Urinary bladder (tissue), 4 donors: ENCODE measurements around the gene GSE1. TPM values are rescaled to one million over a fixed set of nuclear protein-coding genes. Genes with fewer than 3 reads are reported as not detected.

ENCODE experiments used
- DNase-seq: peaks from one replicate; pipeline ENCODE4 v3.0.0-alpha.2; 2015; ENCODE audit errors: extremely low spot score
- H3K27ac ChIP-seq: one replicate; pipeline ENCODE4 v1.5.1; 2013; ENCODE audit warnings: low read depth, mild to moderate bottlenecking, moderate library complexity
- H3K36me3 ChIP-seq: one replicate; pipeline ENCODE4 v1.6.1; 2013; ENCODE audit warnings: mild to moderate bottlenecking, moderate library complexity; ENCODE audit not compliant: insufficient read depth
- H3K4me1 ChIP-seq: one replicate; pipeline ENCODE4 v1.6.1; 2013; ENCODE audit warnings: mild to moderate bottlenecking, moderate library complexity; ENCODE audit not compliant: insufficient read depth
- H3K4me3 ChIP-seq: one replicate; pipeline ENCODE4 v1.5.1; 2013; ENCODE audit warnings: low read depth, low read length
- WGBS: extraction: QIAGEN DNeasy Blood & Tissue Kit; methylation state at CpG from one replicate; pipeline ENCODE4 v1.1.7; 2013; 5-methylcytosine and 5-hydroxymethylcytosine counted together
- polyA plus RNA-seq: library from polyadenylated mRNA; stranded (reverse); fragments of 200-250 nt; gene quantifications from one replicate; pipeline ENCODE4 v1.2.3, GENCODE V29; 2013
- total RNA-seq: library from RNA; depleted of rRNA; stranded (reverse); fragments of >200 nt; gene quantifications from one replicate; pipeline ENCODE4 v1.2.3, GENCODE V29; 2014
- donor health status: healthy with polysubstance abuse.
- donor health status: healthy.

Gene GSE1
- total and polyA plus RNA-seq, 2 donors = 29.7 to 33.4 TPM

DNA sequence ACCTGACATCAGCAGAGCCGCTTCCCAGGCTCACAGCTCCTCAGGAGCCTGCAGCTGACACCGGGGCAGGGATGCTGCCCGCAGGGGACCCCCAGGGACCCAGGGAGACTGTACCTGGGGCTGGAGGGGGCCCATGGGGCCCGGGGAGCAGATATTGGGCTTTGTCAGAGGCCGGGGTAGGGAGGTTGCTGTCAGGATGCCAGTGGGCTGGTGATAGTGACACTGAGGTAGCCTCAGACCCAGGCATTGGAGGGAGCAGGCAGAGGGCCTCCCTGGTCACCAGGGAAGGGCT lies 15.1 kb downstream of the GSE1 start:
- Histone ChIP-seq H3K36me3 (no peaks in the 10 kb centered on the region), H3K4me3 (no peak overlapping the region), H3K4me1 (no peaks in the 10 kb centered on the region), H3K27ac (no peak overlapping the region)
- DNase-seq = no peak
- 67% methylated on average over 5 of the region's 5 CpGs for WGBS

DNA sequence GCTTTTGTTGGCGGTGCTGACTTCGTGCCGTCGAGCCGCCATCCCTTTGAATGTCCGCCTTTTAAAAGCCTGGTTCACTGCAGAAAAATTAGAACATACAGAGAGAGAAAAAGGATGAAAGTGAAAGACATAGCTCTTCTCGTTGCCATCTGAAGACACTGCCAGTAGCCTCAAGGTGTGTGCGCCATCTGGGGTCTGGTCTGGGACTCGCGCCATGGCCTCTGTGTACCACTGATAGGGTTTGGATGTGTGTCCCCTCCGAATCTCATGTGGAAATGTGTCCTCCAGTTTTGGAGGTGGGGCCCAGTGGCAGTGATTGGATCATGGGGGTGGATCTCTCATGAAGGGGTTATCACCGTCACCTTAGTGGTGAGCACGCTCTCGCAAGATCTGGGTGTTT lies 15.5 kb downstream of the GSE1 start:
- 96% methylated on average over 14 of the region's 14 CpGs for WGBS
- H3K4me1 ChIP-seq = no peaks in the 10 kb centered on the region
- H3K27ac ChIP-seq = no peak overlapping the region
- no peak overlapping the region for H3K4me3 ChIP-seq
- no peaks in the 10 kb centered on the region for H3K36me3 ChIP-seq
- DNase-seq = no peak

- no peak for DNase-seq
- no peaks in the 10 kb centered on the region for H3K4me1 ChIP-seq
- H3K4me3 ChIP-seq = no peak overlapping the region
- no peak overlapping the region for H3K27ac ChIP-seq
- H3K36me3 ChIP-seq = no peaks in the 10 kb centered on the region
- 96% methylated on average over 10 of the region's 10 CpGs for WGBS
Measured at GRCh38 chr16:85629326-85629725, 16.2 kb downstream of the GSE1 start.

- no peaks in the 10 kb centered on the region for H3K36me3 ChIP-seq
- 91% methylated on average over 5 of the region's 5 CpGs for WGBS
- no peak overlapping the region for H3K27ac ChIP-seq
- H3K4me3 ChIP-seq = no peak overlapping the region
- H3K4me1 ChIP-seq = no peaks in the 10 kb centered on the region
- DNase-seq = no peak
Measured at GRCh38 chr16:85629853-85630252, 16.7 kb downstream of the GSE1 start.

- DNase-seq = no peak
- Histone ChIP-seq H3K4me1 (no peaks in the 10 kb centered on the region), H3K27ac (no peak overlapping the region), H3K4me3 (no peak overlapping the region), H3K36me3 (no peaks in the 10 kb centered on the region)
- 96% methylated on average over 11 of the region's 11 CpGs for WGBS
Measured at GRCh38 chr16:85631230-85631629, 18.1 kb downstream of the GSE1 start.

DNA sequence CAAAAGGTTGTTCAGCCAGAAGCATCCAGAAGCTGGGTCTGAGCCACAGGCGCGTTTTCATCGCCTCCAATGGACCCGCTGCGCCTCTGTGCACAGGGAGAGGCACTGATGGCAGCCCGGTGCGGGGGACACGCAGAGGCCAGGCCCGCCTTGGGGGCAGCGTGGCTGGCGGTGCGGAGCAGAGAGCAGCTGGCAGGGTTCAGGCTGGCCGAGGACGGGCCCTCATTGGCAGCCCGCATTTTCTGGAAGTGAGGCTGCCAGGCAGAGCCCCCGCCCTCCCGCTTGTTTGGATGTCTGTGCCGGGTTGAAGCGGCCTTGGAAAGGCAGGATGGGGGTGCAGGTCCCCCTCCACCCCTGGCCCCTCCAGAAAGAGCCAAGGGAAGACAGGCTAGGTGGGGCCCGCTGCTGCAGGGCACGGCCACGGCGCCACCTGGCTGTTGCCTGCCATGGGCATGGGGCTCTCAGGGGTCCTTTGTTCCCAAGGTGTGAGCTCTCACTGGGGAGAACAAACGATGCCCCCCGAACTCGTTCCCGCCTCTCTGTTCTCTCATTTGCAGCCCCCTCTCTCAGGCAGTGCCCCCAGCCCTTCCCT lies 18.8 kb downstream of the GSE1 start:
- H3K27ac ChIP-seq = no peak overlapping the region
- WGBS = 89% methylated on average over 27 of the region's 27 CpGs
- no peak for DNase-seq
- no peaks in the 10 kb centered on the region for H3K36me3 ChIP-seq
- no peaks in the 10 kb centered on the region for H3K4me1 ChIP-seq
- no peak overlapping the region for H3K4me3 ChIP-seq

DNA sequence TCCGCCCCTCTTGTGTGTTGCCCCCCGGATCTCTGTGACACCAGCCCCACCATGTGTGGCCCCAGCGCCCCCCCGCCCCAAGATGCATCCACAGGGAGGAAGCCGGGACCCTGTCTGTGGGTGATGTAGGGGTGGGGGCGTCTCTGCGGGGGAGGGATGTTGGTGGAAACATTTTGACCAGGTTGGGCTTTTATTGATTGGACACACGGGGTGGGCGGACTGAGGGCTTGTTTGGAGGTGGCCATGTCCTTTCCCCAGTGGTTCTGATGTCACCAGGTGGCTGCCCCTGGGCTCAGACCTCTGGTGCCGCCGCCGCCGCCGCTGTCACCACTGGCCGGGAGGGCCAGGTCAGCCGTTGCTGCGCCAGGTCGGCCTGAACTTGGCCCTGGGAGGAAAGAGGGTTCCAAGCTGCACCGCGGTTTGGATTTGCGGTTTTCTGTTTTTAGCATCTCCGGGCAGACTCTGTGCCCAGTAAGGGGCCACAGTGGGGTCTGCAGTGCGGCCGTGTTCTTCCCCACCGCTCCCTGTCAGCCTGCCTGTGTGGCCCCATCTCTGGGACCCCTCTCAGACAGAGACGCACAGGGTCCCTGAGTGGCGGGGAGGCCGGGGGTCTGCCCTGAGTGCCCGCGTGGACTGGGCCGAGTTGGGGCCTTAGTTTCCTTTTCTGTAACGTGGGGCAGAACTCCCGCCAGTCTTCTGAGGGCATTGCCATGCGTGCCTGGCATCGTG lies 19.8 kb downstream of the GSE1 start:
- Histone ChIP-seq H3K4me1 (no peaks in the 10 kb centered on the region), H3K36me3 (no peaks in the 10 kb centered on the region), H3K27ac (no peak overlapping the region), H3K4me3 (no peak overlapping the region)
- WGBS = 89% methylated on average over 35 of the region's 35 CpGs
- no peak for DNase-seq

GRCh38 chr16:85633438-85633743 lies 20.3 kb downstream of the GSE1 start:
- no peak overlapping the region for H3K4me3 ChIP-seq
- 94% methylated on average over 15 of the region's 15 CpGs for WGBS
- no peak for DNase-seq
- no peaks in the 10 kb centered on the region for H3K36me3 ChIP-seq
- H3K27ac ChIP-seq = no peak overlapping the region
- no peaks in the 10 kb centered on the region for H3K4me1 ChIP-seq

DNA sequence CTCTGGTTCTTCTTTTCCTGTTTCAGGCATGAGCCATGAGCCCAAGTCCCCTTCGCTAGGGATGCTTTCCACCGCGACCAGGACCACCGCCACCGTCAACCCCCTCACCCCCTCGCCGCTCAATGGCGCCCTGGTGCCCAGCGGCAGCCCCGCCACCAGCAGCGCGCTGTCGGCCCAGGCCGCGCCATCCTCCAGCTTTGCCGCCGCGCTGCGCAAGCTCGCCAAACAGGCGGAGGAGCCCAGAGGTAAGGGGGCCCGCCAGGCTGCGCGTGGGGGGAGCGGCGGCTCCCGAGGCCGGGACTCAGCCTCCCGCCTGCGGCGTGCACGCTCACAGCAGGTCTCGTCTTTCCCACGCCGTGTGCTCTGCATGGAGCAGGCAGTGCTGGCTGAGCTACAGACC lies 20.8 kb downstream of the GSE1 start:
- H3K4me1 ChIP-seq = no peaks in the 10 kb centered on the region
- 92% methylated on average over 35 of the region's 35 CpGs for WGBS
- H3K4me3 ChIP-seq = no peak overlapping the region
- no peaks in the 10 kb centered on the region for H3K36me3 ChIP-seq
- no peak overlapping the region for H3K27ac ChIP-seq
- no peak for DNase-seq

GRCh38 chr16:85634747-85635544 lies 21.8 kb downstream of the GSE1 start:
- 87% methylated on average over 24 of the region's 24 CpGs for WGBS
- no peak for DNase-seq
- Histone ChIP-seq H3K4me1 (no peaks in the 10 kb centered on the region), H3K4me3 (no peak overlapping the region), H3K27ac (no peak overlapping the region), H3K36me3 (no peaks in the 10 kb centered on the region)

- Histone ChIP-seq H3K4me1 (no peaks in the 10 kb centered on the region), H3K4me3 (no peak overlapping the region)
- DNase-seq = no peak
Measured at GRCh38 chr16:85635545-85636140, 22.5 kb downstream of the GSE1 start.

DNA sequence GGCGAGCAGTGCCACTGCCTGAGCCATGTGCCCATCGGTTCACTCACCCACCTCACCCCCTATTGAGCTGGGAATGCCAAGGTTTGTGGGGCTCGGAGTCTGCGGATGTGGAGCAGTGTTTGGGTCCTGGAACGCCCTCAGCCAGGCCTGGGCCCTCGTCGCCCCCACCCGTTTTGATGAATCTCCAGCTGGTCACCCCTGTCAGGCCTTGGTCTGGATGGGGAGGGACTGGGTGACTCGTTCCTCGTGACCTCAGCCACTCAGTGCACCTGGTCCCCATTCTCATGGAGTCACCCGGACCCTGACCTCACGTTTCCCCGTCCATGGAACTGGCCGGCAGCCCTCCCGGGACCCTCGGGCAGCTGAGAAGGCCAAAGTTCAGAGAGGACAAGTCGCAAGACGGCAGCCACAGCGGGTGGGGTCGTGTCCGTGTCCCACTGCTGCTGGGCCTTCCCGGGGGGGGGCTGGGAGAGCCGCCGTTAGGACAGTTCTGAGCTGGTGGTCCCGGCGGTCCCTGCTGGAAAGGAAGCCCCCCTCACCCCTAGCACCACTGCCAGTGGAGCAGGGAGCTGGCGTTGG lies 23.2 kb downstream of the GSE1 start:
- H3K27ac ChIP-seq = no peak overlapping the region
- WGBS = 90% methylated on average over 27 of the region's 27 CpGs
- H3K4me1 ChIP-seq = no peaks in the 10 kb centered on the region
- no peak for DNase-seq
- H3K36me3 ChIP-seq = no peaks in the 10 kb centered on the region
- H3K4me3 ChIP-seq = no peak overlapping the region

More at GRCh38 chr16:85635545-85636140, 22.5 kb downstream of the GSE1 start:
- WGBS = 81% methylated on average over 26 of the region's 26 CpGs
- Histone ChIP-seq H3K27ac (no peak overlapping the region), H3K36me3 (no peaks in the 10 kb centered on the region)

DNA sequence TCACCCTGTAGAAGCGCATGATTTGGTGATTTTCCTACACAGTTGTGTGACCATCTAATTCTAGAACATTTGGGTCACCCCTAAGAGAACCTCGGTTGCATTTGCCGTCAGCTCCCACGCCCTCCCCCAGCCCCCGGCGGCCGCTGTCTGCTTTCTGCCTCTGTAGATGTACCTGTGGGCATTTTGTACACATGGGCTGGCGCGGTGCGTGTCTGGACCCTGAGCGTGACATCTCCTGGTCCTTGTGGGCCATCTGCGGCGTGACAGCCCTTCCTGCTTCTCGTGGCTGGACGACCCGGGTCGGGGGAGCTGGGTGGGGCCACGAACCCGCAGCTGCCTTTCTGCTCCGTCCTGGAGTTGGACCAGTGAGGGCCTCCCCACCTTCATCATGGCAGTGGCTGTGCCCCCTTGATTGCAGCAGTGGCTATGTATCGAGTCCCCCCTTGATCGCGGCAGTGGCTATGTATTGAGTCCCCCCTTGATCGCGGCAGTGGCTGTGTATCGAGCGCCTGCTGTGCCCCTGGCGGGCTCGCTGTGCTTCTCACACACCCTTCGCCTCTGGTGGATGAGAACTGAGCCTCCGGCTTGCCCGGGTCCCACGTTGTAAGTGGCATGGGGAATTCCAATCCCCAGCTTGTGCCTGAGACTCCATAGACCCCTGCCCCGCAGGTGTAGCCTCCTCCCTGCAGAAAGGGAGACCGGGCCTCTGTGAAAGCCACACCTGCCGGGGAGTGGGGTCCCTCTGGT lies 24.1 kb downstream of the GSE1 start:
- H3K36me3 ChIP-seq = no peaks in the 10 kb centered on the region
- DNase-seq = no peak
- H3K4me3 ChIP-seq = no peak overlapping the region
- H3K27ac ChIP-seq = no peak overlapping the region
- H3K4me1 ChIP-seq = no peaks in the 10 kb centered on the region
- 95% methylated on average over 36 of the region's 36 CpGs for WGBS
